Astrocyte (in vitro differentiated cells and primary cell): ENCODE results near the gene NDUFS7. TPM values are rescaled to one million over a fixed set of nuclear protein-coding genes. Genes with fewer than 3 reads are reported as not detected.

Source experiments
- DNase-seq: peaks from one replicate; pipeline ENCODE4 v3.0.0-alpha.2; 2010; ENCODE audit warnings: low read depth
- FAIRE-seq: peaks from 2 replicates; lab custom pipeline; 2011; peaks lifted over from hg19 to GRCh38; lab: Jason Lieb, UNC
- H2AFZ ChIP-seq: 2 replicates; pipeline ENCODE4 v1.6.0; 2012; ENCODE audit warnings: low read depth, low read length, inconsistent platforms
- H3K27ac ChIP-seq: 2 replicates; pipeline ENCODE4 v1.5.1; 2011; ENCODE audit warnings: low read depth, low read length, inconsistent platforms
- H3K27me3 ChIP-seq: 2 replicates; pipeline ENCODE4 v1.6.0; 2011; ENCODE audit warnings: low read length, inconsistent platforms; ENCODE audit not compliant: insufficient read depth
- H3K36me3 ChIP-seq: 2 replicates; pipeline ENCODE4 v1.5.1; 2011; ENCODE audit warnings: low read length, inconsistent platforms; ENCODE audit not compliant: insufficient read depth
- H3K4me1 ChIP-seq: 2 replicates; pipeline ENCODE4 v1.5.1; 2011; ENCODE audit warnings: low read length, inconsistent platforms; ENCODE audit not compliant: insufficient read depth
- H3K4me2 ChIP-seq: 2 replicates; pipeline ENCODE4 v1.6.0; 2012; ENCODE audit warnings: low read length, inconsistent platforms
- H3K4me3 ChIP-seq: 2 replicates; pipeline ENCODE4 v1.5.1; 2011; ENCODE audit warnings: low read depth, mild to moderate bottlenecking, low read length, inconsistent platforms; ENCODE audit not compliant: insufficient read depth
- H3K79me2 ChIP-seq: 2 replicates; pipeline ENCODE4 v1.6.0; 2012; ENCODE audit warnings: mild to moderate bottlenecking, low read length, inconsistent platforms; ENCODE audit not compliant: insufficient read depth
- H3K9ac ChIP-seq: 2 replicates; pipeline ENCODE4 v1.6.0; 2012; ENCODE audit warnings: mild to moderate bottlenecking, low read length, inconsistent platforms
- H3K9me3 ChIP-seq: 2 replicates; pipeline ENCODE4 v1.5.1; 2012; ENCODE audit warnings: low read depth, mild to moderate bottlenecking, low read length, inconsistent platforms; ENCODE audit not compliant: insufficient read depth
- H4K20me1 ChIP-seq: 2 replicates; pipeline ENCODE4 v1.6.0; 2012; ENCODE audit warnings: low read length, inconsistent platforms; ENCODE audit not compliant: insufficient read depth
- H3K27ac Mint-ChIP-seq: one replicate; pipeline ENCODE4 v1.8.0; 2021; ENCODE audit warnings: mild to moderate bottlenecking, mixed read lengths; ENCODE audit not compliant: unreplicated experiment
- H3K27me3 Mint-ChIP-seq: one replicate; pipeline ENCODE4 v1.8.0; 2021; ENCODE audit warnings: low read depth, mixed read lengths; ENCODE audit not compliant: unreplicated experiment
- H3K36me3 Mint-ChIP-seq: one replicate; pipeline ENCODE4 v1.8.0; 2021; ENCODE audit warnings: low read depth, mixed read lengths; ENCODE audit not compliant: unreplicated experiment
- H3K4me1 Mint-ChIP-seq: one replicate; pipeline ENCODE4 v1.8.0; 2021; ENCODE audit warnings: low read depth, mixed read lengths; ENCODE audit not compliant: unreplicated experiment
- H3K4me3 Mint-ChIP-seq: one replicate; pipeline ENCODE4 v1.8.0; 2021; ENCODE audit warnings: mild to moderate bottlenecking, moderate library complexity, mixed read lengths; ENCODE audit not compliant: unreplicated experiment
- H3K9me3 Mint-ChIP-seq: one replicate; pipeline ENCODE4 v1.8.0; 2021; ENCODE audit warnings: mild to moderate bottlenecking, mixed read lengths; ENCODE audit not compliant: unreplicated experiment
- CTCF ChIP-seq: IDR thresholded peaks from 2 replicates; pipeline ENCODE4 v1.5.1; 2011; ENCODE audit warnings: low read depth, mild to moderate bottlenecking, inconsistent platforms, low read length, moderate library complexity; ENCODE audit not compliant: insufficient read depth
- EZH2 ChIP-seq: IDR thresholded peaks from 2 replicates; pipeline ENCODE4 v1.6.1; 2012; ENCODE audit warnings: mild to moderate bottlenecking, low read length, inconsistent platforms; ENCODE audit not compliant: insufficient read depth
- total RNA-seq: library from RNA; stranded (reverse); gene quantifications from 2 replicates; pipeline ENCODE4 v1.2.1, GENCODE V29; 2021

The NDUFS7 gene
- total RNA-seq, 1 donor from 2014 or later = 64.0 TPM

- H3K36me3 ChIP-seq = no peaks in the 10 kb centered on the region
- peaks cover 3% of the 10 kb centered on the region for H4K20me1 ChIP-seq
- no peaks in the 10 kb centered on the region for H3K27me3 Mint-ChIP-seq
- DNase-seq (no peak), FAIRE-seq (no peak)
- no peak overlapping the region for H3K27ac Mint-ChIP-seq
- H3K4me3 ChIP-seq = no peak overlapping the region
- H3K4me1 ChIP-seq = no peaks in the 10 kb centered on the region
- TF ChIP-seq CTCF (no peak), EZH2 (no peak)
- H3K9ac ChIP-seq = no peak overlapping the region
- H3K4me3 Mint-ChIP-seq = no peak overlapping the region
- no peak overlapping the region for H3K27ac ChIP-seq
- H3K9me3 Mint-ChIP-seq = no peaks in the 10 kb centered on the region
- H3K9me3 ChIP-seq = no peaks in the 10 kb centered on the region
- no peak overlapping the region for H2AFZ ChIP-seq
- no peaks in the 10 kb centered on the region for H3K79me2 ChIP-seq
- H3K27me3 ChIP-seq = no peaks in the 10 kb centered on the region
- no peaks in the 10 kb centered on the region for H3K4me1 Mint-ChIP-seq
- peaks cover 4% of the 10 kb centered on the region for H3K36me3 Mint-ChIP-seq
- H3K4me2 ChIP-seq = no peak overlapping the region
Observed at GRCh38 chr19:1394252-1395193, 10.8 kb downstream of the NDUFS7 start.

GRCh38 chr19:1395194-1396018 is 11.7 kb downstream of the NDUFS7 start:
- Histone ChIP-seq H4K20me1 (peaks cover 3% of the 10 kb centered on the region), H3K27ac (no peak overlapping the region), H3K9me3 (no peaks in the 10 kb centered on the region), H3K4me2 (no peak overlapping the region), H3K27me3 (no peaks in the 10 kb centered on the region), H3K4me3 (no peak overlapping the region), H2AFZ (no peak overlapping the region), H3K4me1 (peaks cover 1% of the 10 kb centered on the region), H3K9ac (no peak overlapping the region), H3K36me3 (no peaks in the 10 kb centered on the region), H3K79me2 (no peaks in the 10 kb centered on the region)
- TF ChIP-seq CTCF (no peak), EZH2 (no peak)
- no peaks in the 10 kb centered on the region for H3K9me3 Mint-ChIP-seq
- no peaks in the 10 kb centered on the region for H3K27me3 Mint-ChIP-seq
- H3K4me3 Mint-ChIP-seq = no peak overlapping the region
- peaks cover 4% of the 10 kb centered on the region for H3K36me3 Mint-ChIP-seq
- H3K4me1 Mint-ChIP-seq = no peaks in the 10 kb centered on the region
- no peak for DNase-seq
- FAIRE-seq = no peak
- no peak overlapping the region for H3K27ac Mint-ChIP-seq
